HG02870 (cell line): Measurements from ENCODE around the gene BMP7.
"Not testable (repeated sequence)": the region's sequence is repeated elsewhere in the genome, so short reads cannot be mapped to it uniquely, and the experiment has no call there.

Source experiments
- ATAC-seq: cut with Tn5 transposase; IDR thresholded peaks from one replicate; pipeline ENCODE4 v1.9.1; 2021; ENCODE audit warnings: mild to moderate bottlenecking, moderate library complexity; ENCODE audit not compliant: unreplicated experiment

The BMP7 gene

DNA sequence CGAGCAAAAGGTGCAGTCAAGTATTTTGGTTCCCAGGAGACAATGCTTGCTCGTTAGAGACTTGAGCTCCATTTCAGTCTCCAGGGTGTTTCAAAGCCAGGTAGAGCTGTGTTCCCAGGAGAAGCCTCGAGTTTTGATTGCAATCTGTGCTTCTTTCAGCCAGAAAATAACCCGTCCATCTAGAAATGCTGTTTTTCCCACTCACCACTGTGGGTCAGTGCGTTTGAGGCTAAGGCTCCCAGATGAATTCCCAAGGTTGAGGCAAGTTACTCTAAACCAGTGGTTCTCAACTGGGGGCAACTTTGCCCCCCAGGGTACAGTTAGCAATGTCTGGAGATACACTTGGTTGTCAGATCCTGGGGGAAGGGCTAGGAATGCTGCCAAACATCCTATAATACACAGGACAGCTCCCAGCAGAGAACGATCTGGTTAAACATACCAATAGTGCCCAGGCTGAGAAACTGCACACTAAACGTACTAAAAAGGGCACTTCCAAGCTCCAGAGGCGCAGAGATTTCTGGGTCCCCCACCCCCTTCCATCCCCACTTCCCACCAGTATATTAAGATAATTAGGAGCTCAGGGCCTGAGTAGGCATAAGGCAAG lies 13.8 kb downstream of the BMP7 start:
- no peak for ATAC-seq

- ATAC-seq, result no peak
Measured at GRCh38 chr20:57251949-57252348, 14.5 kb downstream of the BMP7 start.

GRCh38 chr20:57251344-57251743 lies 15.1 kb downstream of the BMP7 start:
- ATAC-seq, result no peak

- ATAC-seq, result no peak
Measured at GRCh38 chr20:57250607-57251343, 15.7 kb downstream of the BMP7 start.

DNA sequence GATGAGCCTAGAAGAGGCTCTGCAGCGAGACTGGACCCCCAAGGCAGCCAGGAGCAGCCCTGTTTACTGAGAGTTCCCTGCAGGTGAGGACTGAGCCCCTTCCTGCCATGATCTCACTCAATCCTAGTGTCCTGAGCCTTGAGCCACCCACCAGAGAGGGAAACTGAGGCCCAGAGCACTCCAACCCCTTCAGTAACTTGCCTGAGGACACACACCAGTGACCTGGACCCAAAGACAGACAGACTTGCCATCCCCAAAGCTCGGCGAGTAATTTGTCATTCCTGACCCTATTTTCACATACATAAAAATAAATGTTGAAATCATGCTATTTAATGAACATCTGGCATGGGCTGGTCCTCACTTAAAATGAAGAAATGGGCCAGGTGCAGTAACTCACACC lies 16.7 kb downstream of the BMP7 start:
- ATAC-seq, result no peak

- no peak for ATAC-seq
Measured at GRCh38 chr20:57249073-57249472, 17.4 kb downstream of the BMP7 start.

DNA sequence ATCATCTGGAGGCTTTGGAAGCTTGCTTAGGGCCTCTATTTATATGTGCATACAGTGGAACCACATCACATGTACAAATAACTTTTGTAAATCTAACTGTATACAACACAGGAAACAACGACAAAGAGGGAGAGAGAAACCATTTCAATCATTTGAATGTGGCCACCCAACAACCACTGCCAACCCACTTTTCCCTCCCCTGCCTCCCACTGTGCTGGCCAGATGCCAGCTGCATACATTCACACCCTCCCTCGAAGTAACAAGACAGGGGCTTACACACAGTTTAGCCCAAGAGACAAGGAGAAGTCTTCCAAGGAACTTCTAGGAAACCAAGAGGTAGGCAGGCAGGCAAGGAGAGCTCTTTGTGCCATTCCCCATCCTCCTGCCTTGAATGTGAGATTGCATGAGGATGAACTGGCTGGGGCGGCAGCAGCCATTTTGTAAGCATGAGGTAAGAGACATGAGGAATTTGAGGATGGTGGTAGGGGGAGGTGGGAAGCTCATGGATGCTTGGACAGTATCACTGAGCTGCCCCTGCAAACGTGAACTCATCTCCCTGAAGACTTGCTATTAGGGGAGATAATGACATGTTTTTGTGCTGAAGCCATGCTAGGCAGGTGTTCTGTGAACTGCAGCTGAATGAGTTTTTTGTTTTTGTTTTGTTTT lies 18.2 kb downstream of the BMP7 start:
- no peak for ATAC-seq

- no peak for ATAC-seq
Measured at GRCh38 chr20:57247292-57247965, 19.0 kb downstream of the BMP7 start.

DNA sequence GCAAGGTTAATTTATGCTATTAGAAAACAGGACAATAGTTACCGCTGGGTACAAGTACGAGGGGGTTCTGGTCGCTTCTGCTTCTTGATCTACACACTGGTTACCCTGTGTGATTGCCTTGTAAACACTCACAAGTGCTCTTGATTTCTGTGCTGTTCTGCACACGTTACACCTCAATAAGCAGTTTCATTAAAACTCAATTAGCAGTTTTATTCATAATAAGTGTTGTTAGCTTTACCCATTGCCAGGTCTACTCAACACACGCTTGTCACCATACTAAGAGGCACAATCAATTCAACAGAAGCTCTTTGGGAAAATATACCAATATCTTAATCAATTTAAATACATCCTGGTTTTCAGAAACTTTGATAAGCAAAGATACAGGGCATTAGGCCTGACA lies 20.4 kb downstream of the BMP7 start:
- no peak for ATAC-seq

DNA sequence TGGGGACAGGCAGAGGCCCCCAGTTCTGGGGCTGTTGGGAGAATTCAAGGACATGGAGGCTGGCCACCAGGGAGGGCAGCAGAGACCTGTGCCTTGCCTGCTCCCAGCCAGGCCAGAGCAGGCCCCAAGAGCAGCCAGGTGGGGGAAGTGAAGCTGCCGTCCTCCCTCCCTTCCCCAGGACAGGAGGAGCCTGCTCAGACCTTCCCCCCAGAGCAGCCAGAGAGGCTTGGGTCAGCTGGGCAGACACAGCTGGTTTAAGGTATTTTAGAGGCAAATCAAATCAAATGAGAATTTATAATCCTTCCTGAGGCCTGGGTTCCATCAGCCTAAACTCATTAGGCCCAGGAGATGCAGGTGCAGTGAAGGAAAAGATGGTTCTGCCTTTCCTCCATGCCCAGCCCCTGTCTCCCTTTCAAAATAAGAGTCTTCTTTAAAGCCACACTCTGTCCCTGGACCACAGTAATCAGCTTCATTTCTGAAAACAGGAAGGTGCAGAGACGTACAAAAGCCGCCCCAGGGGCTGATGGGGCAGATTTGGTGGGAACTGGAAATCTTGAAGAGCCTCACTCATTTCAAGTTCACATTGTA lies 21.7 kb downstream of the BMP7 start:
- ATAC-seq, result no peak

- ATAC-seq, result no peak
Measured at GRCh38 chr20:57244221-57244585, 22.2 kb downstream of the BMP7 start.

GRCh38 chr20:57243480-57244220 lies 22.8 kb downstream of the BMP7 start:
- ATAC-seq, result no peak

DNA sequence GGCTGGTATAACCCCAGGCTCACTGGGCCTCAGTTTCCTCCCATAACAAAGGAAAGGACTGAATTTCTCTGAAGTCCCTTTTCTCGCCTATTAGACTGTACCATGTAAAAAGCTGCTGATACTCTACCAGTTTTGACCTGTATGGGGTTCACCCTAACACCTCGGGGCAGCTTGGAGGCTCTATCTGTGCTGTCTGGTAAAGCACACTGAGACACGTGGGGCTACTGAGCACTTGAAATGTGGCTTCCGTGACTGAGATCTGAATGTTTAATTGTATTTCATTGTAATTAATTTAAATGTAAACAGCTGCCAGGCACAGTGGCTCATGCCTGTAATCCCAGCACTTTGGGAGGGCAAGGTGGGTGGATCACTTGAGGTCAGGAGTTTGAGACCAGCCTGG lies 24.0 kb downstream of the BMP7 start:
- ATAC-seq, result no peak

- ATAC-seq, result no peak
Measured at GRCh38 chr20:57241363-57241991, 25.0 kb downstream of the BMP7 start.

- ATAC-seq, result no peak
Measured at GRCh38 chr20:57240581-57241362, 25.7 kb downstream of the BMP7 start.

DNA sequence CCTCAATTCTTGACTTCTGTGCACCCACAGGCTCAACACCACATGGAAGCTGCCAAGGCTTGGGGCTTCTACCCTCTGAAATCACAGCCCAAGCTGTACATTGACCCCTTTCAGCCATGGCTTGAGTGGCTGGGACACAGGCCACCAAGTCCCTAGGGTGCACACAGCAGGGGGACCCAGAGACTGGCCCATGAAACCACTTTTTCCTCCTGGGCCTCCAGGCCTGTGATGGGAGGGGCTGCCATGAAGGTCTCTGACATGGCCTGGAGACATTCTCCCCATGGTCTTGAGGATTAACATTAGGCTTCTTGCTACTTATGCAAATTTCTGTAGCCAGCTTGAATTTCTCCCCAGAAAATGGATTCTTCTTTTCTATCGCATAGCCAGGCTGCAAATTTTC lies 26.7 kb downstream of the BMP7 start:
- ATAC-seq, result not testable (repeated sequence)

- not testable (repeated sequence) for ATAC-seq
Measured at GRCh38 chr20:57239324-57239723, 27.1 kb downstream of the BMP7 start.

DNA sequence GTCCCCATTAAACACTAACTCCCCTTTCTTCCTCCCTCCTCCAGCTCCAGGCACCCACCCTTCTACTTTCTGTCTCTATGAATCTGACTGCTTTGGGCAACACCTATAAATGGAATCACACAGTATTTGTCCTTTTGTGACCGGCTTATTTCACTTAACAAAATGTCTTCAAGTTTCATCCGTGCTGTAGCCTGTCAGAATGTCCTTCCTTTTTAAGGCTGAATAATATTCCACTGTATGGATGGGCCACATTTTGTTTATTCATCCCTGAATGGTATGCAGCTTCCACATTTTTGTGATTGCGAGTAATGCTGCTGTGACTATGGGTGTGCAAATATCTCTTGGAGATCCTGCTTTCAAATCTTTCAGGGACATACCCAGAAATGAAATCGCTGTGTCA lies 28.4 kb downstream of the BMP7 start:
- no peak for ATAC-seq

GRCh38 chr20:57237585-57237953 lies 28.9 kb downstream of the BMP7 start:
- no peak for ATAC-seq
